ENCODE data around the gene MAPKAPK2.
"Not testable (repeated sequence)": the region's sequence is repeated elsewhere in the genome, so short reads cannot be mapped to it uniquely, and the experiment has no call there.

MAPKAPK2 gene

GRCh38 chr1:206753141-206753540 lies 68.4 kb downstream of the MAPKAPK2 start:
- no peaks in the 10 kb centered on the region for H3K36me3 ChIP-seq (ENCODE audit: control insufficient read depth, insufficient read depth, low read length)
- H3K9me3 ChIP-seq (ENCODE audit: control insufficient read depth, insufficient read depth, low read depth, low read length), result no peaks in the 10 kb centered on the region
- H3K4me1 ChIP-seq (ENCODE audit: control insufficient read depth, insufficient read depth, low read length), result peaks cover 6% of the 10 kb centered on the region; the same call in 1 of the 2 replicates
- H3K4me3 ChIP-seq (ENCODE audit: low read depth, low read length), result no peak overlapping the region
- no peaks in the 10 kb centered on the region for H3K27me3 ChIP-seq (ENCODE audit: control insufficient read depth, insufficient read depth, low read length)
- no peak overlapping the region for H3K27ac ChIP-seq (ENCODE audit: low read depth, low read length)
- H3K9ac ChIP-seq (ENCODE audit: low read length), result no peak overlapping the region

GRCh38 chr1:206754011-206754410 lies 69.3 kb downstream of the MAPKAPK2 start:
- peaks cover 6% of the 10 kb centered on the region; the same call in 1 of the 2 replicates for H3K4me1 ChIP-seq (ENCODE audit: control insufficient read depth, insufficient read depth, low read length)
- no peaks in the 10 kb centered on the region for H3K9me3 ChIP-seq (ENCODE audit: control insufficient read depth, insufficient read depth, low read depth, low read length)
- no peaks in the 10 kb centered on the region for H3K36me3 ChIP-seq (ENCODE audit: control insufficient read depth, insufficient read depth, low read length)
- no peak overlapping the region for H3K4me3 ChIP-seq (ENCODE audit: low read depth, low read length)
- no peak overlapping the region for H3K9ac ChIP-seq (ENCODE audit: low read length)
- H3K27me3 ChIP-seq (ENCODE audit: control insufficient read depth, insufficient read depth, low read length), result no peaks in the 10 kb centered on the region
- no peak overlapping the region for H3K27ac ChIP-seq (ENCODE audit: low read depth, low read length)

- H3K4me1 ChIP-seq (ENCODE audit: control insufficient read depth, insufficient read depth, low read length), result no peaks in the 10 kb centered on the region
- H3K27ac ChIP-seq (ENCODE audit: low read depth, low read length), result no peak overlapping the region
- no peak overlapping the region for H3K9ac ChIP-seq (ENCODE audit: low read length)
- no peaks in the 10 kb centered on the region for H3K9me3 ChIP-seq (ENCODE audit: control insufficient read depth, insufficient read depth, low read depth, low read length)
- H3K36me3 ChIP-seq (ENCODE audit: control insufficient read depth, insufficient read depth, low read length), result no peaks in the 10 kb centered on the region
- no peak overlapping the region for H3K4me3 ChIP-seq (ENCODE audit: low read depth, low read length)
- no peaks in the 10 kb centered on the region for H3K27me3 ChIP-seq (ENCODE audit: control insufficient read depth, insufficient read depth, low read length)
Observed at GRCh38 chr1:206757524-206758266, 73.0 kb downstream of the MAPKAPK2 start.

- Histone ChIP-seq H3K36me3 (ENCODE audit: control insufficient read depth, insufficient read depth, low read length) (no peaks in the 10 kb centered on the region), H3K9me3 (ENCODE audit: control insufficient read depth, insufficient read depth, low read depth, low read length) (no peaks in the 10 kb centered on the region), H3K4me3 (ENCODE audit: low read depth, low read length) (no peak overlapping the region), H3K27ac (ENCODE audit: low read depth, low read length) (no peak overlapping the region), H3K27me3 (ENCODE audit: control insufficient read depth, insufficient read depth, low read length) (no peaks in the 10 kb centered on the region), H3K9ac (ENCODE audit: low read length) (no peak overlapping the region), H3K4me1 (ENCODE audit: control insufficient read depth, insufficient read depth, low read length) (no peaks in the 10 kb centered on the region)
Observed at GRCh38 chr1:206760590-206760989, 75.9 kb downstream of the MAPKAPK2 start.

- Histone ChIP-seq H3K27me3 (ENCODE audit: control insufficient read depth, insufficient read depth, low read length) (no peaks in the 10 kb centered on the region), H3K4me3 (ENCODE audit: low read depth, low read length) (no peak overlapping the region), H3K36me3 (ENCODE audit: control insufficient read depth, insufficient read depth, low read length) (no peaks in the 10 kb centered on the region), H3K27ac (ENCODE audit: low read depth, low read length) (no peak overlapping the region), H3K9ac (ENCODE audit: low read length) (no peak overlapping the region), H3K9me3 (ENCODE audit: control insufficient read depth, insufficient read depth, low read depth, low read length) (no peaks in the 10 kb centered on the region), H3K4me1 (ENCODE audit: control insufficient read depth, insufficient read depth, low read length) (peaks cover 3% of the 10 kb centered on the region; the same call in 1 of the 2 replicates)
Observed at GRCh38 chr1:206761159-206761768, 76.6 kb downstream of the MAPKAPK2 start.

GRCh38 chr1:206762741-206763364 lies 78.1 kb downstream of the MAPKAPK2 start:
- not testable (repeated sequence) for H3K9me3 ChIP-seq (ENCODE audit: control insufficient read depth, insufficient read depth, low read depth, low read length); H3K27me3 ChIP-seq (ENCODE audit: control insufficient read depth, insufficient read depth, low read length); H3K4me3 ChIP-seq (ENCODE audit: low read depth, low read length); H3K9ac ChIP-seq (ENCODE audit: low read length); H3K4me1 ChIP-seq (ENCODE audit: control insufficient read depth, insufficient read depth, low read length); H3K36me3 ChIP-seq (ENCODE audit: control insufficient read depth, insufficient read depth, low read length); H3K27ac ChIP-seq (ENCODE audit: low read depth, low read length)

GRCh38 chr1:206765771-206766170 lies 81.1 kb downstream of the MAPKAPK2 start:
- not testable (repeated sequence) for H3K36me3 ChIP-seq (ENCODE audit: control insufficient read depth, insufficient read depth, low read length); H3K4me3 ChIP-seq (ENCODE audit: low read depth, low read length); H3K27me3 ChIP-seq (ENCODE audit: control insufficient read depth, insufficient read depth, low read length); H3K9me3 ChIP-seq (ENCODE audit: control insufficient read depth, insufficient read depth, low read depth, low read length); H3K27ac ChIP-seq (ENCODE audit: low read depth, low read length); H3K9ac ChIP-seq (ENCODE audit: low read length)
- H3K4me1 ChIP-seq (ENCODE audit: control insufficient read depth, insufficient read depth, low read length), result peaks cover 17% of the 10 kb centered on the region

- no peak overlapping the region for H3K27ac ChIP-seq (ENCODE audit: low read depth, low read length)
- no peaks in the 10 kb centered on the region for H3K36me3 ChIP-seq (ENCODE audit: control insufficient read depth, insufficient read depth, low read length)
- H3K27me3 ChIP-seq (ENCODE audit: control insufficient read depth, insufficient read depth, low read length), result no peaks in the 10 kb centered on the region
- no peaks in the 10 kb centered on the region for H3K9me3 ChIP-seq (ENCODE audit: control insufficient read depth, insufficient read depth, low read depth, low read length)
- peaks cover 22% of the 10 kb centered on the region for H3K4me1 ChIP-seq (ENCODE audit: control insufficient read depth, insufficient read depth, low read length)
- no peak overlapping the region for H3K4me3 ChIP-seq (ENCODE audit: low read depth, low read length)
- no peak overlapping the region for H3K9ac ChIP-seq (ENCODE audit: low read length)
Observed at GRCh38 chr1:206766251-206766856, 81.6 kb downstream of the MAPKAPK2 start.

- peaks cover 22% of the 10 kb centered on the region for H3K4me1 ChIP-seq (ENCODE audit: control insufficient read depth, insufficient read depth, low read length)
Observed at GRCh38 chr1:206768472-206769303, 84.0 kb downstream of the MAPKAPK2 start.

GRCh38 chr1:206769304-206769731 lies 84.6 kb downstream of the MAPKAPK2 start:
- H3K9ac ChIP-seq (ENCODE audit: low read length), result no peak overlapping the region
- H3K27ac ChIP-seq (ENCODE audit: low read depth, low read length), result no peak overlapping the region
- peaks cover 12% of the 10 kb centered on the region; the same call in 1 of the 2 replicates for H3K27me3 ChIP-seq (ENCODE audit: control insufficient read depth, insufficient read depth, low read length)

More at GRCh38 chr1:206768472-206769303, 84.0 kb downstream of the MAPKAPK2 start:
- Histone ChIP-seq H3K27me3 (ENCODE audit: control insufficient read depth, insufficient read depth, low read length) (peaks cover 10% of the 10 kb centered on the region; the same call in 1 of the 2 replicates), H3K9ac (ENCODE audit: low read length) (no peak overlapping the region), H3K4me3 (ENCODE audit: low read depth, low read length) (no peak overlapping the region), H3K27ac (ENCODE audit: low read depth, low read length) (no peak overlapping the region), H3K36me3 (ENCODE audit: control insufficient read depth, insufficient read depth, low read length) (no peaks in the 10 kb centered on the region), H3K9me3 (ENCODE audit: control insufficient read depth, insufficient read depth, low read depth, low read length) (no peaks in the 10 kb centered on the region)

More at GRCh38 chr1:206769304-206769731, 84.6 kb downstream of the MAPKAPK2 start:
- Histone ChIP-seq H3K9me3 (ENCODE audit: control insufficient read depth, insufficient read depth, low read depth, low read length) (no peaks in the 10 kb centered on the region), H3K4me1 (ENCODE audit: control insufficient read depth, insufficient read depth, low read length) (peaks cover 22% of the 10 kb centered on the region), H3K36me3 (ENCODE audit: control insufficient read depth, insufficient read depth, low read length) (no peaks in the 10 kb centered on the region), H3K4me3 (ENCODE audit: low read depth, low read length) (no peak overlapping the region)
